NCI-H345 treated with DMSO at 0.1 percent for 48 hours (cell line): ENCODE measurements around the gene CD28.

Experiments used
- DNase-seq: peaks from one replicate; lab custom pipeline; 2025; ENCODE audit not compliant: unreplicated experiment; lab: John Stamatoyannopoulos, UW

The CD28 gene

GRCh38 chr2:203713381-203713780 lies 6.9 kb downstream of the CD28 start:
- DNase-seq: no peak

GRCh38 chr2:203714112-203714511 lies 7.7 kb downstream of the CD28 start:
- DNase-seq: no peak

GRCh38 chr2:203715744-203716143 lies 9.3 kb downstream of the CD28 start:
- no peak for DNase-seq

- no peak for DNase-seq
Observed at GRCh38 chr2:203718087-203718486, 11.6 kb downstream of the CD28 start.

- no peak for DNase-seq
Observed at GRCh38 chr2:203719456-203720410, 13.3 kb downstream of the CD28 start.

GRCh38 chr2:203720915-203721672 lies 14.7 kb downstream of the CD28 start:
- DNase-seq: no peak

- DNase-seq: no peak
Observed at GRCh38 chr2:203721781-203722300, 15.4 kb downstream of the CD28 start.

GRCh38 chr2:203722411-203722810 lies 16.0 kb downstream of the CD28 start:
- no peak for DNase-seq

GRCh38 chr2:203728321-203728720 lies 21.9 kb downstream of the CD28 start:
- no peak for DNase-seq

- no peak for DNase-seq
Observed at GRCh38 chr2:203730076-203730729, 23.8 kb downstream of the CD28 start.

- no peak for DNase-seq
Observed at GRCh38 chr2:203730883-203731282, 24.4 kb downstream of the CD28 start.

GRCh38 chr2:203732092-203732952 lies 25.9 kb downstream of the CD28 start:
- no peak for DNase-seq

- no peak for DNase-seq
Observed at GRCh38 chr2:203732953-203733510, 26.6 kb downstream of the CD28 start.

GRCh38 chr2:203733684-203734083 lies 27.2 kb downstream of the CD28 start:
- DNase-seq: no peak

- DNase-seq: no peak
Observed at GRCh38 chr2:203734276-203734983, 28.0 kb downstream of the CD28 start.

- no peak for DNase-seq
Observed at GRCh38 chr2:203737360-203737759, 30.9 kb downstream of the CD28 start.

- no peak for DNase-seq
Observed at GRCh38 chr2:203739351-203739750, 32.9 kb downstream of the CD28 start.

GRCh38 chr2:203740871-203741281 lies 34.4 kb downstream of the CD28 start:
- no peak for DNase-seq

GRCh38 chr2:203741566-203741965 lies 35.1 kb downstream of the CD28 start:
- no peak for DNase-seq
